CD14-positive monocyte (primary cell): ENCODE results near the gene EIF4ENIF1. TPM values are rescaled to one million over a fixed set of nuclear protein-coding genes. Genes with fewer than 3 reads are reported as not detected.
A peak's percentile ranks its signal among the peaks of the same experiment; 100 is the strongest.

ENCODE experiments used
- DNase-seq, 3 donors: peaks; one replicate each; pipeline ENCODE4 v3.0.0-alpha.2; 2011 to 2022
- H2AFZ ChIP-seq: 2 replicates; pipeline ENCODE4 v1.6.0; 2012; ENCODE audit warnings: mild to moderate bottlenecking, low read depth, low read length, inconsistent platforms; ENCODE audit not compliant: insufficient read depth, poor library complexity, severe bottlenecking
- H3K27ac ChIP-seq, 2 donors: 1 replicate in 1 of 2; 2 replicates in 1 of 2; pipeline ENCODE4 v1.5.1; 2012 to 2013; ENCODE audit warnings: low read length in 2 of 2, control low read depth in 1 of 2, inconsistent platforms in 1 of 2, low read depth in 1 of 2, mild to moderate bottlenecking in 1 of 2
- H3K27me3 ChIP-seq, 2 donors: one replicate each; pipeline versions ENCODE4 v1.6.0 to v1.6.1; 2011 to 2013; ENCODE audit warnings: low read length in 2 of 2; ENCODE audit not compliant: control insufficient read depth in 2 of 2, insufficient read depth in 2 of 2
- H3K36me3 ChIP-seq, 2 donors: replicated peaks in 1 of 2; 1 replicate in 1 of 2; 2 replicates in 1 of 2; pipeline versions ENCODE4 v1.5.1 to v1.6.1; 2012 to 2013; ENCODE audit warnings: low read length in 2 of 2, control low read depth in 1 of 2, inconsistent platforms in 1 of 2, mild to moderate bottlenecking in 1 of 2; ENCODE audit not compliant: insufficient read depth in 2 of 2, control insufficient read depth in 1 of 2
- H3K4me1 ChIP-seq, 2 donors: 1 replicate in 1 of 2; 2 replicates in 1 of 2; pipeline versions ENCODE4 v1.5.1 to v1.6.1; 2012 to 2013; ENCODE audit warnings: low read length in 2 of 2, control low read depth in 1 of 2, inconsistent platforms in 1 of 2, mild to moderate bottlenecking in 1 of 2, moderate library complexity in 1 of 2; ENCODE audit not compliant: insufficient read depth in 2 of 2, control insufficient read depth in 1 of 2
- H3K4me2 ChIP-seq: replicated peaks from 2 replicates; pipeline ENCODE3; 2012; ENCODE audit warnings: low read length, moderate library complexity, mild to moderate bottlenecking; ENCODE audit not compliant: poor library complexity, severe bottlenecking; ENCODE audit errors: extremely low read depth
- H3K4me3 ChIP-seq, 3 experiments: fragments of 200-600 bp in 1 of 3; sonication (generic) in 1 of 3; replicated peaks in 1 of 3; 1 replicate in 2 of 3; 2 replicates in 1 of 3; pipeline ENCODE4 v1.5.1; 2011 to 2013; ENCODE audit warnings: low read length in 3 of 3, mild to moderate bottlenecking in 3 of 3, control low read depth in 2 of 3, low read depth in 2 of 3, inconsistent platforms in 1 of 3, moderate library complexity in 1 of 3
- H3K79me2 ChIP-seq: 2 replicates; pipeline ENCODE4 v1.6.0; 2012; ENCODE audit warnings: mild to moderate bottlenecking, control low read depth, inconsistent platforms, low read length, moderate library complexity; ENCODE audit not compliant: insufficient read depth
- H3K9ac ChIP-seq: 2 replicates; pipeline ENCODE4 v1.6.0; 2017; ENCODE audit warnings: low read length, mild to moderate bottlenecking; ENCODE audit not compliant: insufficient read depth, poor library complexity, severe bottlenecking
- H3K9me3 ChIP-seq, 2 donors: replicated peaks in 1 of 2; 1 replicate in 1 of 2; 2 replicates in 1 of 2; pipeline versions ENCODE4 v1.5.1 to v1.6.1; 2012 to 2013; ENCODE audit warnings: low read length in 2 of 2, control low read depth in 1 of 2; ENCODE audit not compliant: control insufficient read depth in 1 of 2, insufficient read depth in 1 of 2
- H4K20me1 ChIP-seq: 2 replicates; pipeline ENCODE4 v1.6.0; 2012; ENCODE audit warnings: mild to moderate bottlenecking, low read length, control low read depth, moderate library complexity; ENCODE audit not compliant: insufficient read depth
- H3K27ac Mint-ChIP-seq, 7 donors: one replicate each; pipeline ENCODE4 v1.8.0; 2020; ENCODE audit warnings: mild to moderate bottlenecking in 7 of 7, mixed read lengths in 7 of 7, moderate library complexity in 6 of 7, inconsistent platforms in 2 of 7
- H3K27me3 Mint-ChIP-seq, 3 donors: one replicate each; pipeline ENCODE4 v1.8.0; 2021 to 2022; ENCODE audit warnings: low read depth in 3 of 3, mild to moderate bottlenecking in 3 of 3, mixed read lengths in 3 of 3, moderate library complexity in 3 of 3, inconsistent platforms in 1 of 3
- H3K36me3 Mint-ChIP-seq, 2 donors: one replicate each; pipeline ENCODE4 v1.8.0; 2020; ENCODE audit warnings: mixed read lengths in 2 of 2, inconsistent platforms in 1 of 2, mild to moderate bottlenecking in 1 of 2
- H3K4me1 Mint-ChIP-seq: one replicate; pipeline ENCODE4 v1.8.0; 2020; ENCODE audit warnings: mild to moderate bottlenecking, mixed read lengths
- H3K4me3 Mint-ChIP-seq, 2 donors: one replicate each; pipeline ENCODE4 v1.8.0; 2020; ENCODE audit warnings: mild to moderate bottlenecking in 2 of 2, mixed read lengths in 2 of 2, moderate library complexity in 1 of 2
- H3K9me3 Mint-ChIP-seq, 7 donors: one replicate each; pipeline ENCODE4 v1.8.0; 2020 to 2022; ENCODE audit warnings: mixed read lengths in 7 of 7, mild to moderate bottlenecking in 6 of 7, moderate library complexity in 6 of 7, inconsistent platforms in 2 of 7
- CTCF ChIP-seq: fragments of 200-600 bp; IDR thresholded peaks from one replicate; pipeline ENCODE4 v1.8.0; 2022; ENCODE audit warnings: antibody characterized with exemption, mild to moderate bottlenecking
- whole genome bisulfite sequencing: methylation state at CpG from one replicate; pipeline ENCODE4 v1.1.5; 2013; ENCODE audit warnings: missing lambda C conversion rate; ENCODE audit not compliant: insufficient coverage; 5-methylcytosine and 5-hydroxymethylcytosine counted together
- intact Hi-C, 2 donors: fragments of 100-400 bp; cut with micrococcal nuclease; formaldehyde crosslinking; loops; one replicate each; pipeline versions ENCODE4 v1.15.0 to v1.15.1; 2023
- polyA plus RNA-seq, 3 donors: library from polyadenylated mRNA; depleted of rRNA in 1 of 3; unstranded in 2 of 3; stranded (reverse) in 1 of 3; fragments of 300-500 nt in 2 of 3; fragments of >200 nt in 1 of 3; fragmentation: Illumina TruSeq in 2 of 3; gene quantifications; 1 replicate in 2 of 3; 2 replicates in 1 of 3; pipeline ENCODE4 v1.2.3, GENCODE V29; 2012 to 2021

The EIF4ENIF1 gene
- polyA plus RNA-seq, 3 donors = 2.5 to 17.0 (median 11.5) TPM

- Histone ChIP-seq H3K4me3 (no peak overlapping the region), H3K36me3 (peaks cover 50 to 93% of the 10 kb centered on the region in 2 donors), H3K4me2 (no peak overlapping the region), H3K27ac (peak overlapping the region in 1 of 2 donors; percentile 47), H3K27me3 (no peaks in the 10 kb centered on the region), H3K9ac (no peak overlapping the region), H3K79me2 (no peaks in the 10 kb centered on the region), H4K20me1 (no peaks in the 10 kb centered on the region), H3K4me1 (no peaks in the 10 kb centered on the region), H3K9me3 (no peaks in the 10 kb centered on the region), H2AFZ (no peak overlapping the region)
- no peaks in the 10 kb centered on the region for H3K9me3 Mint-ChIP-seq
- no CpG with 5 or more reads among the region's 4 CpGs for WGBS
- peak overlapping the region in 1 of 7 donors; percentile 73 for H3K27ac Mint-ChIP-seq
- peaks cover 0 to 1% (median 0%) of the 10 kb centered on the region in 3 donors for H3K27me3 Mint-ChIP-seq
- no peak for DNase-seq
- H3K4me3 Mint-ChIP-seq = no peak overlapping the region
- no peak for TF ChIP-seq CTCF
- intact Hi-C loops = no loop called here
- H3K36me3 Mint-ChIP-seq = peaks cover 62 to 91% of the 10 kb centered on the region in 2 donors
- peaks cover 4% of the 10 kb centered on the region for H3K4me1 Mint-ChIP-seq
These were observed 40.1 kb downstream of the EIF4ENIF1 start for GRCh38 chr22:31449506-31449905.

GRCh38 chr22:31448382-31448781, 41.3 kb downstream of the EIF4ENIF1 start:
- Histone ChIP-seq H3K4me1 (no peaks in the 10 kb centered on the region), H3K79me2 (no peaks in the 10 kb centered on the region), H3K4me2 (no peak overlapping the region), H3K4me3 (no peak overlapping the region), H3K9ac (no peak overlapping the region), H2AFZ (no peak overlapping the region), H3K36me3 (peaks cover 49 to 93% of the 10 kb centered on the region in 2 donors), H4K20me1 (no peaks in the 10 kb centered on the region), H3K9me3 (no peaks in the 10 kb centered on the region), H3K27me3 (no peaks in the 10 kb centered on the region), H3K27ac (no peak overlapping the region)
- TF ChIP-seq CTCF = no peak
- H3K9me3 Mint-ChIP-seq = no peaks in the 10 kb centered on the region
- 100% methylated on average over 1 of the region's 2 CpGs for WGBS
- no peak overlapping the region for H3K4me3 Mint-ChIP-seq
- DNase-seq = no peak
- peak overlapping the region in 1 of 7 donors; percentile 37 for H3K27ac Mint-ChIP-seq
- H3K4me1 Mint-ChIP-seq = peaks cover 4% of the 10 kb centered on the region
- H3K36me3 Mint-ChIP-seq = peaks cover 63 to 90% of the 10 kb centered on the region in 2 donors
- intact Hi-C loops = no loop called here
- H3K27me3 Mint-ChIP-seq = peaks cover 0 to 1% (median 0%) of the 10 kb centered on the region in 3 donors
